HepG2 (cell line): ENCODE measurements around the gene MYD88. TPM values are rescaled to one million over a fixed set of nuclear protein-coding genes. Genes with fewer than 3 reads are reported as not detected.

Experiments used
- DNMT1 ChIP-seq: sonication (generic); formaldehyde crosslinking; IDR thresholded peaks from 2 replicates; pipeline ENCODE4 v1.5.1; 2020; ENCODE audit warnings: mild to moderate bottlenecking, missing genetic modification reagents
- E2F2 ChIP-seq: sonication (generic); formaldehyde crosslinking; IDR thresholded peaks from 2 replicates; pipeline ENCODE4 v1.4.0; 2020; ENCODE audit warnings: missing genetic modification reagents, borderline replicate concordance
- ERF ChIP-seq: IDR thresholded peaks from 2 replicates; pipeline ENCODE4 v1.6.1; 2018; ENCODE audit warnings: missing biosample characterization, missing genetic modification reagents
- FOSL1 ChIP-seq: sonication (generic); formaldehyde crosslinking; IDR thresholded peaks from 2 replicates; pipeline ENCODE4 v1.9.0; 2021; ENCODE audit warnings: missing genetic modification reagents, borderline replicate concordance
- GPN1 ChIP-seq: sonication (generic); formaldehyde crosslinking; IDR thresholded peaks from 2 replicates; pipeline ENCODE4 v1.5.1; 2020; ENCODE audit warnings: missing genetic modification reagents, borderline replicate concordance
- HES4 ChIP-seq: sonication (generic); formaldehyde crosslinking; IDR thresholded peaks from 2 replicates; pipeline ENCODE4 v1.9.0; 2021; ENCODE audit warnings: mild to moderate bottlenecking, missing genetic modification reagents, borderline replicate concordance
- KAT2B ChIP-seq: fragments of 150-350 bp; IDR thresholded peaks from 2 replicates; pipeline ENCODE4 v1.6.1; 2014; ENCODE audit warnings: low read depth, low read length, borderline replicate concordance
- MED8 ChIP-seq: sonication (generic); formaldehyde crosslinking; IDR thresholded peaks from 2 replicates; pipeline ENCODE4 v1.8.1; 2023; ENCODE audit warnings: mild to moderate bottlenecking, missing genetic modification reagents; ENCODE audit not compliant: insufficient replicate concordance
- NFRKB ChIP-seq: fragments of 450-650 bp; IDR thresholded peaks from 2 replicates; pipeline ENCODE4 v1.6.1; 2017
- RXRB ChIP-seq: IDR thresholded peaks from 2 replicates; pipeline ENCODE4 v1.6.1; 2016; ENCODE audit warnings: borderline replicate concordance, missing genetic modification reagents, missing compliant biosample characterization
- SMYD3 ChIP-seq: sonication (generic); formaldehyde crosslinking; IDR thresholded peaks from 2 replicates; pipeline ENCODE4 v1.8.1; 2023; ENCODE audit warnings: mild to moderate bottlenecking, missing genetic modification reagents
- SNAPC4 ChIP-seq: sonication (generic); formaldehyde crosslinking; IDR thresholded peaks from 2 replicates; pipeline ENCODE4 v1.4.0; 2020; ENCODE audit warnings: mild to moderate bottlenecking, missing genetic modification reagents
- TCF7 ChIP-seq: sonication (generic); IDR thresholded peaks from 2 replicates; pipeline ENCODE4 v1.6.1; 2016; ENCODE audit warnings: antibody characterized with exemption, low read depth
- TEAD2 ChIP-seq: sonication (generic); formaldehyde crosslinking; IDR thresholded peaks from 2 replicates; pipeline ENCODE4 v1.9.0; 2021; ENCODE audit warnings: missing genetic modification reagents
- TMF1 ChIP-seq: sonication (generic); formaldehyde crosslinking; IDR thresholded peaks from 2 replicates; pipeline ENCODE4 v1.8.1; 2022; ENCODE audit warnings: low read depth, missing genetic modification reagents
- ZBTB3 ChIP-seq: sonication (generic); formaldehyde crosslinking; IDR thresholded peaks from 2 replicates; pipeline ENCODE4 v1.4.0; 2020; ENCODE audit warnings: low read depth, mild to moderate bottlenecking, moderate library complexity, missing genetic modification reagents, borderline replicate concordance
- ZBTB46 ChIP-seq: sonication (generic); formaldehyde crosslinking; IDR thresholded peaks from 2 replicates; pipeline ENCODE4 v1.4.0; 2020; ENCODE audit warnings: mild to moderate bottlenecking, missing genetic modification reagents, borderline replicate concordance
- ZBTB7B ChIP-seq: sonication (generic); formaldehyde crosslinking; IDR thresholded peaks from 2 replicates; pipeline ENCODE4 v1.4.0; 2020; ENCODE audit warnings: missing genetic modification reagents
- ZBTB8A ChIP-seq: sonication (generic); formaldehyde crosslinking; IDR thresholded peaks from 2 replicates; pipeline ENCODE4 v1.4.0; 2020; ENCODE audit warnings: mild to moderate bottlenecking, low read depth, missing genetic modification reagents, borderline replicate concordance
- ZFP1 ChIP-seq: IDR thresholded peaks from 2 replicates; pipeline ENCODE4 v1.6.1; 2016
- ZNF138 ChIP-seq: sonication (generic); formaldehyde crosslinking; IDR thresholded peaks from 2 replicates; pipeline ENCODE4 v1.5.0; 2020; ENCODE audit warnings: mild to moderate bottlenecking, low read depth, missing genetic modification reagents
- ZNF30 ChIP-seq: sonication (generic); formaldehyde crosslinking; IDR thresholded peaks from 2 replicates; pipeline ENCODE4 v1.5.0; 2020; ENCODE audit warnings: mild to moderate bottlenecking, missing genetic modification reagents
- ZNF460 ChIP-seq: sonication (generic); formaldehyde crosslinking; IDR thresholded peaks from 2 replicates; pipeline ENCODE4 v1.5.1; 2020; ENCODE audit warnings: missing genetic modification reagents, mild to moderate bottlenecking, borderline replicate concordance
- ZNF547 ChIP-seq: sonication (generic); formaldehyde crosslinking; IDR thresholded peaks from 2 replicates; pipeline ENCODE4 v1.5.1; 2020; ENCODE audit warnings: mild to moderate bottlenecking, missing genetic modification reagents
- ZNF777 ChIP-seq: sonication (generic); formaldehyde crosslinking; IDR thresholded peaks from 2 replicates; pipeline ENCODE4 v1.4.0; 2020; ENCODE audit warnings: missing genetic modification reagents
- ZNF816 ChIP-seq: sonication (generic); formaldehyde crosslinking; IDR thresholded peaks from 2 replicates; pipeline ENCODE4 v1.8.0; 2022; ENCODE audit warnings: missing genetic modification reagents, mild to moderate bottlenecking, borderline replicate concordance
- polyA plus RNA-seq, 8 experiments: library from polyadenylated mRNA; depleted of rRNA in 3 of 8; stranded (reverse) in 7 of 8; unstranded in 1 of 8; fragments of >200 nt; fragmentation: Illumina TruSeq in 4 of 8; extraction: Trizol in 4 of 8; gene quantifications; 2 replicates each; pipeline versions ENCODE4 v1.2.1 to v1.2.3, GENCODE V29; 2011 to 2016; ENCODE audit warnings: low read depth in 4 of 8, missing spikeins in 1 of 8, mixed read lengths in 1 of 8; ENCODE audit not compliant: insufficient read depth in 1 of 8
- total RNA-seq, 5 experiments: library from RNA; depleted of rRNA; stranded (reverse); fragments of >200 nt; fragmentation: Illumina TruSeq; extraction: Trizol; gene quantifications; 2 replicates each; pipeline ENCODE4 v1.2.3, GENCODE V29; 2016; ENCODE audit warnings: low read depth in 1 of 5

MYD88 gene
- total and polyA plus RNA-seq, 2 of the 13 experiments (the other 11 are each of a cell fraction or from before 2014, with no cell fraction given) = 7.6 to 32.7 TPM

- TF ChIP-seq SNAPC4 (CRISPR knock-in tag) (no peak), GPN1 (no peak), ZNF816 (CRISPR knock-in tag) (0 out of 2 replicates have a peak, but pooled peaks have one; percentile 7), E2F2 (CRISPR knock-in tag) (no peak), TMF1 (no peak), HES4 (CRISPR knock-in tag) (no peak), ZNF777 (CRISPR knock-in tag) (no peak), NFRKB (no peak), TCF7 (0 out of 2 replicates have a peak, but pooled peaks have one; percentile 29), ZNF547 (CRISPR knock-in tag) (no peak), FOSL1 (CRISPR knock-in tag) (no peak), ZBTB3 (no peak), TEAD2 (CRISPR knock-in tag) (no peak), ZBTB46 (CRISPR knock-in tag) (no peak), ZFP1 (no peak), MED8 (CRISPR knock-in tag) (no peak), RXRB (CRISPR knock-in tag) (peak; percentile 98), ZBTB8A (CRISPR knock-in tag) (no peak), ZNF30 (CRISPR knock-in tag) (no peak), ZNF460 (CRISPR knock-in tag) (no peak; the same call in 1 of the 2 replicates), ZNF138 (no peak), ZBTB7B (no peak), DNMT1 (CRISPR knock-in tag) (no peak), SMYD3 (no peak), KAT2B (no peak), ERF (no peak)
These were observed 7.8 kb upstream of the MYD88 start (continued) for GRCh38 chr3:38130631-38131065.
